Thoracic aorta (tissue), 2 donors: Measurements from ENCODE around the gene COL15A1. TPM values are rescaled to one million over a fixed set of nuclear protein-coding genes. Genes with fewer than 3 reads are reported as not detected.

Experiments
- ATAC-seq: fragments of 150-250 bp; one replicate; pipeline ENCODE4 v1.8.0; 2017; ENCODE audit warnings: low read depth; ENCODE audit not compliant: insufficient number of reproducible peaks, low FRiP score
- DNase-seq: peaks from one replicate; pipeline ENCODE4 v3.0.0-alpha.2; 2020; ENCODE audit warnings: low spot score
- H3K27ac ChIP-seq, 2 donors: fragments of 200-600 bp; sonication (generic); 1 replicate in 1 of 2; 2 replicates in 1 of 2; pipeline ENCODE4 v1.5.1; 2016; ENCODE audit warnings: mild to moderate bottlenecking in 2 of 2, moderate library complexity in 2 of 2
- H3K27me3 ChIP-seq: fragments of 200-600 bp; sonication (generic); replicated peaks from 2 replicates; pipeline ENCODE4 v1.6.0; 2016; ENCODE audit warnings: mild to moderate bottlenecking; ENCODE audit not compliant: insufficient read depth
- H3K36me3 ChIP-seq: fragments of 200-600 bp; sonication (generic); one replicate; pipeline ENCODE4 v1.5.1; 2016
- H3K4me1 ChIP-seq, 2 donors: fragments of 200-600 bp; sonication (generic); 1 replicate in 1 of 2; 2 replicates in 1 of 2; pipeline versions ENCODE4 v1.5.1 to v1.6.0; 2016; ENCODE audit warnings: low read depth in 2 of 2, mild to moderate bottlenecking in 1 of 2; ENCODE audit not compliant: control insufficient read depth in 1 of 2
- H3K4me3 ChIP-seq: fragments of 200-600 bp; sonication (generic); 2 replicates; pipeline ENCODE4 v1.5.1; 2016; ENCODE audit warnings: mild to moderate bottlenecking
- H3K9me3 ChIP-seq: fragments of 200-600 bp; sonication (generic); 2 replicates; pipeline ENCODE4 v1.5.1; 2016
- CTCF ChIP-seq: fragments of 200-600 bp; sonication (generic); IDR thresholded peaks from one replicate; pipeline ENCODE4 v1.5.1; 2019; ENCODE audit warnings: antibody characterized with exemption
- total RNA-seq, 2 donors: library from RNA; depleted of rRNA; stranded (reverse); fragments of >200 nt; gene quantifications; one replicate each; pipeline versions ENCODE4 v1.1.0 to v1.2.3, GENCODE V29; 2016

Gene COL15A1
- total RNA-seq, 2 donors from 2014 or later, result 23.3 to 70.4 TPM

- peak overlapping the region; percentile 85 for H3K27ac ChIP-seq
- DNase-seq (no peak), ATAC-seq (no peak)
- H3K9me3 ChIP-seq, result no peaks in the 10 kb centered on the region
- H3K27me3 ChIP-seq, result no peaks in the 10 kb centered on the region
- no peaks in the 10 kb centered on the region for H3K36me3 ChIP-seq
- H3K4me1 ChIP-seq, result peaks cover 21 to 70% of the 10 kb centered on the region in 2 donors
- TF ChIP-seq CTCF, result no peak
- H3K4me3 ChIP-seq, result peak overlapping the region; percentile 86
These were observed 162.3 kb downstream of the COL15A1 start for GRCh38 chr9:99106044-99106375.

GRCh38 chr9:99107421-99107820, 163.7 kb downstream of the COL15A1 start:
- ATAC-seq (no peak), DNase-seq (no peak)
- Histone ChIP-seq H3K27me3 (no peaks in the 10 kb centered on the region), H3K4me1 (peaks cover 30 to 78% of the 10 kb centered on the region in 2 donors), H3K9me3 (no peaks in the 10 kb centered on the region), H3K36me3 (no peaks in the 10 kb centered on the region), H3K27ac (peak overlapping the region in 1 of 2 donors; percentile 85), H3K4me3 (peak overlapping the region; percentile 86)
- TF ChIP-seq CTCF, result no peak

GRCh38 chr9:99108131-99108530, 164.4 kb downstream of the COL15A1 start:
- Histone ChIP-seq H3K27ac (peak overlapping the region in 1 of 2 donors; percentile 85), H3K4me1 (peaks cover 35 to 78% of the 10 kb centered on the region in 2 donors), H3K4me3 (peak overlapping the region; percentile 86), H3K9me3 (no peaks in the 10 kb centered on the region), H3K36me3 (no peaks in the 10 kb centered on the region), H3K27me3 (no peaks in the 10 kb centered on the region)
- ATAC-seq, result no peak
- no peak for DNase-seq
- no peak for TF ChIP-seq CTCF

- no peaks in the 10 kb centered on the region for H3K27me3 ChIP-seq
- no peak for TF ChIP-seq CTCF
- no peak overlapping the region for H3K4me3 ChIP-seq
- peaks cover 46 to 81% of the 10 kb centered on the region in 2 donors for H3K4me1 ChIP-seq
- H3K9me3 ChIP-seq, result no peaks in the 10 kb centered on the region
- ATAC-seq (no peak), DNase-seq (no peak)
- no peak overlapping the region for H3K27ac ChIP-seq
- H3K36me3 ChIP-seq, result no peaks in the 10 kb centered on the region
These were observed 165.8 kb downstream of the COL15A1 start for GRCh38 chr9:99109522-99109921.

- Histone ChIP-seq H3K9me3 (no peaks in the 10 kb centered on the region), H3K4me3 (peak overlapping the region; percentile 4), H3K36me3 (no peaks in the 10 kb centered on the region), H3K27ac (no peak overlapping the region), H3K27me3 (no peaks in the 10 kb centered on the region), H3K4me1 (peaks cover 62 to 83% of the 10 kb centered on the region in 2 donors)
- no peak for TF ChIP-seq CTCF
- DNase-seq (no peak), ATAC-seq (no peak)
These were observed 169.2 kb downstream of the COL15A1 start for GRCh38 chr9:99112750-99113413.
